Measurements from ENCODE around the gene SPTBN1.

GRCh38 chr2:54678719-54679118 is 222.6 kb downstream of the SPTBN1 start:
- TF ChIP-seq CTCF (conservative IDR thresholded peaks at IDR 0.05): no peak
- no peak for TF ChIP-seq EZH2 (IDR thresholded peaks at IDR 0.05; ENCODE audit: low read depth)

Measured in PC-9 (cell line).